DMS153 (cell line): ENCODE results near the gene XPR1.

Experiments
- DNase-seq: peaks from one replicate; lab custom pipeline; 2025; lab: John Stamatoyannopoulos, UW

XPR1 gene

DNA sequence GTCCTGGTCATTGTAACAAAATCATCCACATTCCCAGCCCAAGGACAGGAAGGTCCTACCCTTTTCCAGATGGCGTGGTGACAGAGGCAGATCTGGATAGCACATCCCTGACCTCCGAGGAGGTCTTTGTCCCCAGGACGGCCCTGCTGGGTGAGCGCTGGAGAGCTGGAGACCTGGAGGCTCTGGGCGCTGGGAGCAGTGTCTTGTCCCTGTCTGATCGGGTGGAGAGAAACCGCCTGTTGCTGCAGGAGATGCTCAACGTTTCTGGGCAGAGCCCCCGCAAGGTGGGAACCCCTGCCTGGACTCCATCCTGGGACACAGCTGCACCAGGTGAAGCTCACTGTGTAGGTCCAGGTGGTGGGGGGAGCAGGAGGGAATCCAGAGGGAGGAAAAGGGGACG, 284.9 kb downstream of the XPR1 start:
- DNase-seq = no peak

GRCh38 chr1:180917306-180918065, 285.7 kb downstream of the XPR1 start:
- no peak for DNase-seq

DNA sequence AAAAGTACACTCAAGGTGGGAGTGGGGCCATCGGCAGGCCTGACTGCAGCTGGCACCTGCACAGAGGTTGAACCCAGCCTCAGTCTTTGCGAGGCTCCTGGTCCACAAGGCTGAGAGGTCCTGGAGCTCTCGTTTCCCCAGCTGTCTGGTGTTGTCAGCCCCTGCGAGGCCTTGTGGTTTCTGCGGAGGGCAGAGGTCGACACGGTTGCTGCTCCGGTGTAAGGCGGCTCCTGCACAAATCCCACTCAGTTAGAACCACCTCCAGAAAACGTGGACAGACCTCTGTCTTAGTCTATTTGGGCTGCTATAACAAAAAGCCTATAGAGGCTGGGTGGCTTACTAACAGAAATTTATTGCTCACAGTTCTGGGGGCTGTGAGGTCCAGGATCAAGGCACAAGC, 286.7 kb downstream of the XPR1 start:
- DNase-seq = no peak

- no peak for DNase-seq
These were observed 287.4 kb downstream of the XPR1 start for GRCh38 chr1:180919183-180919700.

DNA sequence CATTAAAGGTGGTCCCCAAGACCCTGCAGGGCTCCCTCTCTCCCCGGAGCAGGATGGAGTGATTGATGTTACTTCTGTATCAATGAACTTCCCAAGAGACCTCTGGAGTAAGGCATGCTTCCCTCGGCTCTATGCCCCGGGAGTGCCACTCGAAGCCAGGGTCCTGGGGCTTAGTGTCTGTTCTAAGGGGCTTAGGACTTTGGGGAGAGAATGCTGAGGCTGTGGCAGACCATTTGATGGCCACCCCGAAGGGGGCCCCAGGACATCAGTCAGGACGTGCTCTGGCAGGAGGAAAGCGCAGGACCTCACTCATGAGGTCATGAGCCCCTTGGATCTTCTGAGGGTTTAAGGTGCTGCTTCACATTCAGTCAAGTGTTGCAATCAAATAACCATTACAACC, 288.4 kb downstream of the XPR1 start:
- DNase-seq = no peak

DNA sequence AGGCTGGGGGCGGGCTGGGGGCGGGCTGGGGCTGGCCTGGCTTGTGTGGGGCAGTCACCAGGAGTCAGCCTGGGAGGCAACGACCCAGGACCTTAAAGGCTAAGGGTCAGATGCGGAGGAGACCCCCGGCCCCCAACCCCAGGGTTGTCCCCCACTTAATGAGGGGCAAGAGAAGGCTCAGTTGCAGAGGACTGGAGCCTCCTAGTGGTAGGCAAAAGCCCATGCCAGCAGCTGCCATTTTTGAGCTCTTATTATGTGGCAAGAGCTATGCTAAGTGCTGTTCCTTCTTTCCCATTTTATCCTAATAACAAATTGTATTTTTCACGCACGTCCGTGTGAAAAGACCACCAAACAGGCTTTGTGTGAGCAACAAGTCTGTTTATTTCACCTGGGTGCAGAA, 288.9 kb downstream of the XPR1 start:
- DNase-seq = no peak

DNA sequence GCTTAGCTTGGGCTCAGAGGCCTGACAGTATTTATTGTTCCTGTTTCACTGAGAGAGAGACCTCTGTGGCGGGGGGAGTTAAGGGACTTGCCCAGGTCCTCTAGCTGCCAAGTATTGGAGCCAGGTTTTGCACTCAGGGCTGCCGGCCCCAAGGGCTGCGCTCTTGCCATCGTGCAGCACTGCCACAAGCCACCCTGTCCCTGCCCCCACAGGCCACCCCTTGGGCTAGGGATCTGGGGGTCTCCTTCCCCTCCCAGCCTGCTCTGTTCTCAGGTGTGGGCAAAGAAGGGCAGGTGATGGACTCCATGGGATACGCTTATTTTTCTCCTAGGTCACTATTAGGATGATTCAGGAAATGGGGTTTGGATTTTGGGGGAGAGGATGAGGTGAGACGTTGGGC, 289.6 kb downstream of the XPR1 start:
- DNase-seq = no peak

DNA sequence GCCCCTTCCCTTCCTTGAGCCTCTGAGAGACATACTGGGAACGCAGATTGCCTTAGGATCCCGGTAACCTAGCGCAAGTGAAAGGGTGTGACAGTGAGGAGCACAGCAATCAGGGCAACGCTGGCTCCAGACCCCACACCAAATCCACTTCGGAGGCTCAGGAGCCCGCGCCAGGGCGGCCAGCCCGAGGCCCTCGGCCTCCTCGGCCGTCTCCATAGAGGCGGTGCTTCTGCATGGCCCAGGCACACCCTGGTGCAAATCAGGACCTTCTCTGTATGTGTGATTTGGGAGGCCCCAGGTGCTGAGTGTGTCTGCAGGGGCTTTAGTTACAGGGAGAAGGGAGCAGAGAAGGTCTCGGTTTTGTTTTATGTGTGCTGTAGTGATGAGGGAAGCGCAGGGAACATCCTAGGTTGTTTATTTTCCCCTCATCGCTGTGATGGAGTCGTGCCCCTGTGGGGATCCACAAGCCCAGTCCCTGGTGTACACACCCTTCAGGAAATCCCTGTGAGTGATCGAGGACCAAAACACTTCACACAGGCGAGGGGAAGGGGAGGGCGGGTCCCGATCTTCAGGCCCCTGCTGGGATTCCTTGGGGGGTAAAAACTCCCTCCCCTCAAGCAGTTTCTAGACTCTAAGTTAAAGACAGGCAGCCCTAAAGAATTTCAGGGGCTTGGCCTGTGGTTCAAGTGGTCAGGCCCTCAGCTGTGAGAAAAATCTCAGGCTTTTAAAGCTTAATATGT, 290.2 kb downstream of the XPR1 start:
- no peak for DNase-seq

DNA sequence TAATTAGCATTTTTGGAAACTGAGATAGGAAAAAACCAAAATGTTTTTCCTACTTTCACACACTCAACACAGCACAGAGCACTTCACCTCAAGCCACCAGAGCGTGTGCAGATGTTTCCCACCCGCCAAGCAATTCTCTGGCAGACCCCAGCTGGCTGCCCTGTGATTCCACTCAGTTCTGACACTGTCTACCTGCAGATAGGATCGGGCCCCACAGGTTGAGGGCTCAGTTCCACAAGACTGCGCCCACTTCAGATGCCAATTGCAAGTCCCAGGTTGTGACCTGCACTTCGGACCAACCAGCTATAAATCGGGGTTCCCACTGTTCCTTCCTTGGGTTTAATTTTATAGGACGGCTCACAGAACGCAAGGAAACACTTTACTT, 290.8 kb downstream of the XPR1 start:
- no peak for DNase-seq

DNA sequence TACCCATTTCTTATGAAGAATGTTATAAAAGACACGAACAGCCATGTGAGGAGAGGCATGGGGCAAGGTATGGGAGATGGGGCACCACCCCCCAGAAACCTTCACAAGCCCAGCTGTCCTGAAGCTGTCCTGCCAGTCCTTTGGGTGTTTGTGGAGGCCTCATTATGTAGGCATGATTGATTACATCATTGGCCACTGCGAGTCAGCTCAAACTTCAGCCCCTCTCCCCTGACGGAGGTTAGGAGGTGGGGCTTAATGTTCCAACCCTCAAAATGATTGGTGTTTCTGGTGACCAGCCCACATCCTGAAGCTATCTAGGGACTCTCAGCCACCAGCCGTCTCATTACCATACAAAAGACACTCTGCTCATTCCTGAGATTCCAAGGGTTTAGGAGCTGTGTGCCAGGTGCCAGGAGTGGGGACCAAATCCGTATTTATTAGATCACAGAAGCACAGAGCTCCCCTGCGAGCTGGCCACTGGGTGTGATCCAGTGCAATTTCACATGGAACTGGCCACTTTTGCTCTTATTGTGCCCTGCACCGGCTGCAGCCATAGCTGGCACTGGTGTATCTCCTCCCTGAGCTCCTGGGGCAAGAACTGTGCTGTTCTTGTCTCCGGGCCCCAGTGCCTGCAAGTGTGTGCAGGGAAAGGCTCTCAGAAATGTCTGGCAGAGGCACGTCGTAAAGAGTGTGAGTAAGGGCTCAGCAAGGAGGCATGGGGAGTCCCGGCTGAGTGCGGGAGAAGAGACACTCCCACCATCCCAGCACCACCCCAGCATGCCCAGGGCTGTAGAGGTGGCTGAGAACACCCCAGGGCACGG, 291.4 kb downstream of the XPR1 start:
- no peak for DNase-seq

DNA sequence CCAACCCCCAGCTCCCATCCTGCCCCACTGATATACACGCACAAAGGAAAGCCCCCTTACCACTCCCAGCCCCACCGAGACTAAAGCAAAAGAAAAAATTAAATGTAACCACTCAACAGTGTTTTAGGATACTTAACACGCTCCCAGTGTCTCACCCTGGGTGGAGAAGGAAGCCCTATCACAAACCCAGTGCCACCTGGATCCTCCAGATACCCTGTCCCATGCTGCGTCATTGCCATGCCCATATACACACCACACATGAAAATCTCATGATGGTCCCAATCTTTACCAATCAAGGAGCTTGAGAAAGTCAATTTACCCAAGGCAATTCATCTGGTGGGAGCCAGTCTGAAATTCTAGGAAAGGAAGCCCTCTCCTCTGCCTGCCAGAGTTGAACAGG, 292.1 kb downstream of the XPR1 start:
- DNase-seq = no peak

GRCh38 chr1:180924939-180925338, 293.1 kb downstream of the XPR1 start:
- DNase-seq = no peak

DNA sequence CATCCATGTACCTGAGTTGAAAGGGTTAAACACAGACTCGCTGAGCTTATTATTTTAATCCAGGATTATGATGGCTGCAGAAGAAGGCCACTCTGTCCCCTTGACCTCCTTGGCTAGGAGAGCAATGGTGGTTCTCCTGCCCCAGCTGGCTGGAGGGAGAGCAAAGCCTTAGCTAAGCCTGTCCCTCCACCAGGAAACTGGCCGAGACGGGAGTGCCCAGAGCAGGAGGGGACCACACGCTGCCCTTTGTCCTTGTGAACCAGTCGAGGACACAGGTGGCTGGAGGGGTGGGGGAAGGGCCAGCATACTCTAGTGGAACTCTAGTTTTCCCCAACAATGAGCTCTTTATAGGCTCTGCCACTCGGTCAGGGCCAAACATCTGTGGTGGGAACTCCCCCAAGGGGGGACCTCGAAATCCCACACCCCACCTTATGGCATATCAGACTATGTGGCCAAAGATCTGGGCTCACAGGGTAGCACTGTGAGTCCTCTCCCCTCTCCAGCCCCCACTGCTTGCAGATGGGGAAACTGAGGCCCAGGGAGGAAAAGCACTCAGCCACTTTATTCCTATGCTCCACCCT, 293.7 kb downstream of the XPR1 start:
- no peak for DNase-seq

DNA sequence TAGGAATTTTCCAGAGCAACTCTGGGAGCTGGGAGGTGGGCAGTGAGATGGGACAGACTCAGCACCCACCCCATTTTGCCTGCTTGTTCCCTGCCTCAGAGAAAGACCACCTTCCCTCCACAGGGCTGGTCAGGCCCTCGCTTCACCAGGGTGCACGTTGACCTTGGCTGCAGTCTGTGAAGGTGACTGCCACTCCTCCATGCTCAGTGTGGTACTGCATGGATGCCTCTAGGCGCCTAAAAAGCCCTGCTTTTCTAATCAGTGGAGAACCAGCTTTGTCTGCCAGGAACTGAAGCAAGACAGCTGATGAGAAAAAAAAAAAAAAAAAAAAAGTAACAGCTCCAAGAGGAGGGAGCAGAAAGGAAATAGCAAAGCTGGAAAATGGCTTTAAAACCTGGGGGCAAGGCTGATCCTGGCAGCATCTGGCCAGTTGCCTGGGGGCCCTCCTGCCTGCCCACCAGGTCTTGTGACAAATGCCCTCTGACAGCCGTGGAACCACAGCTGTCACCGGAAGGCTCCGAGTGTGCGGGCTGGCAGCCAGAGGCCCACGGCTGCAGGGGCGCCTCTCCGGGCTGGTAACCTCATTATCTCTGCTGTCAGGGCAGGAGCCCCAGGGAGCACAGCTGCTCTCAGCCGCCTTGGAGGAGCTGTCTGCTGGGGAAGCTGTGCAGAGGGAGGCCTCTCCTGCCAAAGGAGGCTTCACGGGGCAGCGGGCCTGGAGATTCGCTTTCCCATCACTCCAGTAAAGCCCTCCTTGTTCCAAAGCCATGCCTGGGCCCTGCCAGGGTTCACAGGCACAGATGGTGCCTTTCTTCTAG, 294.6 kb downstream of the XPR1 start:
- no peak for DNase-seq

DNA sequence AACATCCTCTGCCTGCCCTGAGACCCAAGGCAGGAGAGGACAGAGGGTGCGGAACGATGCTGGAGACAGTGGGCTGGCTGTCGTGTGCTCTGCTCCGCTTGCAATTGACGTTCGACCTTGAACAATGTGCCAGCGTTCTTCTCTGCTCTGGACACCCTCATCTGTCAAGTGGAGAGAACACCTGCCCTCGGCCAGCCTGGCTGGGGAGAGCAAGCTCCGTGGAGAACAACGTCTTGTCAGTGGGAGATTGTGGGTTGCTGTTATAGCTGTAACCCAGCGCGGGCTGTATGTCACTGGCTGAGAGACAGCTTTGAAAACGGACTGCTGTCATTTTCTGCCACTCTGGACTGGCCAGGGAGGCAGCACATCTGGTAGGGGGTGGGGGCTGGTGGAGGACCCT, 295.5 kb downstream of the XPR1 start:
- no peak for DNase-seq

- no peak for DNase-seq
These were observed 296.0 kb downstream of the XPR1 start for GRCh38 chr1:180927841-180928240.

DNA sequence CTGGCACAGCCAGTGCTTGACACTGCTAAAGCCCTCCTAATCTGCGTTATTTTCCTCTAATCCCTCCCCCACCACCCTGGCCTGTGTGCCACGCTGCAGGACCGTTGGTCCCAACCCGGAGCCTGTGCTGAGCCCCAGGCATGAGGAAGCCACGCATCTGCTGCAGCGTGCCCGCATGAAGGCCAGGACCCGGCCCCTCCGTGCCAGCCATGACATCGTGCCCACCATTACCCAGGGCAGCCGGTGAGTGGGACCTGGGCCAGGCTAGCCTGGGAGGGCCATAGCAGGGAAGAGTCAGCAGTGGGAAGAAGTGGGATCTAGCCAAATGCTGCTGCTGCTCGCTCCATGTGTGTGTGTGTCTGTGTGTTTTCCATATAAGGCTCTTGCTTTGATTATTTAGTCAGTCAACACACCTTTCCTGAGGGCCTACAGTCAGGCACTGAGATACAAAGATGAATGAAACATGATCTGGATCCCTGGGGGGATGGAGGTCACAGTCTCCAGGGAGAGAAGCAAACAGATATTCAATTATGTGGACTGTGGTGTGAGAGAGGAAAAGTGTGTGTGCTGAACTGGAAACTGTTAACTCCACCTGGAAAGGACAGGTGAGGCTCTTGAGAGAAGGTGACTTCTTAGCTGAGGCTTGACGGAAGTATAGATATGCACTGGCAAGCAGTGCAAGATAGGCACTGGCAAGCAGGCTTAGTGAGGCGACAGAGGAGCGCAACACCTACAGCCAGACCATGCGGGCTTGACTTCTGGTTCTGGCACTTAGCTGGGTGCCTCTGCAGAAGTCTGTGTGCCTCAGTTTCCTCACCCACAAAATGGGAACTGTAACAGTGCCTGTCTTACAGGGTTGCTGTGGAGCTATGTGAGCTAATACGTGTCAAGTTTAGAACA, 296.8 kb downstream of the XPR1 start:
- peak; percentile 92 for DNase-seq

DNA sequence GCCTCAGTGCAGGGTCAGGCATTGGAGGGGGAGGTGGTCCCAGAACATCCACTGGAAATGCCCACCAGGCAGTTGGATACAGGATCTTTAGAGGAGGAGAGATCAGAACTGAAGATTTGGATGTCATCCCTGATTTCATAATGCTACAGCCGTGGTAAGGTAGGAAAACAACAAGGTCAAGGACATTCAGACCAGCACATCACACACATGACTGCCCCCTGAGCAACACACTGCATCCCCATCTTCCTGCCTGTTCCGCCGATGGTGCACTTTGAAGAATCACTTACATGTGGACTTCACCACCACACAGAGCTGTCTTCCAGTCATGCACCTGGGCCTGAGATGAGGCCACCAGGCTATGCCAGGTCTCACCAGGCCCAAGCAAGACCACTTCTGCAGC, 297.6 kb downstream of the XPR1 start:
- no peak for DNase-seq

DNA sequence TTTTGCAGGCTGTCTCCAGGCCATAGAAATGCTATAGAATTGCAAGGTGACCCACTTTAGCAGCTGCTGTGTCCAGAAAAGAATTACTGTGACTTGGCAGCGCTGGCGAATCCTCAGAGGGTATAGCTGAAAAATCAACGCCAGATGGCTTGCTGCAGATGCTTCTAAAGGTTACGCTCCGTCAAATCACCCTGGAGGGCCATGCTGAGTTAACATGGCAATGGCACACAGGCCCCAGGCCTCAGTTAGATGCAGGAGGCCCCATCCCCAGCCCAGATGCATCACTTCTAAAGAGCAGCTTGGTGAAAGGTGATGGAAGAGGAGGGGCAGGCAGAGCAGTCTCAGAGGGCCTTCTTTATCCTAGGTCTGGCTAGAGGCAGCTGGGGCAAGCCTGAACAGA, 298.9 kb downstream of the XPR1 start:
- no peak for DNase-seq

- no peak for DNase-seq
These were observed 299.7 kb downstream of the XPR1 start for GRCh38 chr1:180931529-180931928.
